Nephron (organoid): ENCODE data around the gene LAMA3.

Experiments
- H3K27ac Mint-ChIP-seq, 3 experiments: 2 replicates each; pipeline ENCODE4 v1.8.0; 2020; ENCODE audit warnings: mixed read lengths in 3 of 3, mild to moderate bottlenecking in 2 of 3, moderate library complexity in 1 of 3
- H3K27me3 Mint-ChIP-seq: 2 replicates; pipeline ENCODE4 v1.8.0; 2021; ENCODE audit warnings: low read depth, mild to moderate bottlenecking, moderate library complexity, mixed read lengths
- H3K36me3 Mint-ChIP-seq: 2 replicates; pipeline ENCODE4 v1.8.0; 2020; ENCODE audit warnings: low read depth, mixed read lengths
- H3K4me1 Mint-ChIP-seq: 2 replicates; pipeline ENCODE4 v1.8.0; 2020; ENCODE audit warnings: mixed read lengths
- H3K4me3 Mint-ChIP-seq, 3 experiments: 2 replicates each; pipeline ENCODE4 v1.8.0; 2020; ENCODE audit warnings: mild to moderate bottlenecking in 3 of 3, mixed read lengths in 3 of 3, moderate library complexity in 2 of 3
- H3K9me3 Mint-ChIP-seq: 2 replicates; pipeline ENCODE4 v1.8.0; 2020; ENCODE audit warnings: mixed read lengths
- TF ChIP-seq, protein P1 (sequence below), 3 experiments: fragments of 200-600 bp; sonication (generic); IDR thresholded peaks; one replicate each; pipeline ENCODE4 v1.5.0; 2021; ENCODE audit warnings: antibody characterized with exemption in 3 of 3; ENCODE audit not compliant: unreplicated experiment in 3 of 3

The LAMA3 gene

DNA sequence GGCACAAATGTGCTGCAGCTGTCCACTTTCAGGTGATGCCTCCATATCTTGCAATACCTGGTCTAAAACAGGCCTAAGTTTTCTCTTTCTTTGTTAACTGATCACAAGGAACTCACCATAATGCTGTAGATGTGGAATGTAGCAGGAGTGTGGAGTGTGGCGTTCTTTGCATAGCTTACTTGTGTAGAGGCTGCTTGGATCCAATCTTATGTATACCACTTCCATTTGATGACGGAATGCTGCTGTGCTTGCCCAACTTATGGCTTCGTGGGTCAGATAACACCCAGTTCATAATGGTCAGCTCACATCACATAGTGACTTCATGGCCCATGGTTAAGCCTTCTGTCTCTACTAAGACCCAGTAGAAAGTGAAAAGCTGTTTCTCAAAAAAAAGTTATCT lies 114.5 kb downstream of the LAMA3 start:
- Mint-ChIP-seq H3K36me3 (no peaks in the 10 kb centered on the region), H3K9me3 (no peaks in the 10 kb centered on the region), H3K27me3 (peaks cover 4% of the 10 kb centered on the region), H3K4me1 (no peaks in the 10 kb centered on the region), H3K4me3 (no peak overlapping the region), H3K27ac (no peak overlapping the region)
- TF ChIP-seq, protein P1, sequence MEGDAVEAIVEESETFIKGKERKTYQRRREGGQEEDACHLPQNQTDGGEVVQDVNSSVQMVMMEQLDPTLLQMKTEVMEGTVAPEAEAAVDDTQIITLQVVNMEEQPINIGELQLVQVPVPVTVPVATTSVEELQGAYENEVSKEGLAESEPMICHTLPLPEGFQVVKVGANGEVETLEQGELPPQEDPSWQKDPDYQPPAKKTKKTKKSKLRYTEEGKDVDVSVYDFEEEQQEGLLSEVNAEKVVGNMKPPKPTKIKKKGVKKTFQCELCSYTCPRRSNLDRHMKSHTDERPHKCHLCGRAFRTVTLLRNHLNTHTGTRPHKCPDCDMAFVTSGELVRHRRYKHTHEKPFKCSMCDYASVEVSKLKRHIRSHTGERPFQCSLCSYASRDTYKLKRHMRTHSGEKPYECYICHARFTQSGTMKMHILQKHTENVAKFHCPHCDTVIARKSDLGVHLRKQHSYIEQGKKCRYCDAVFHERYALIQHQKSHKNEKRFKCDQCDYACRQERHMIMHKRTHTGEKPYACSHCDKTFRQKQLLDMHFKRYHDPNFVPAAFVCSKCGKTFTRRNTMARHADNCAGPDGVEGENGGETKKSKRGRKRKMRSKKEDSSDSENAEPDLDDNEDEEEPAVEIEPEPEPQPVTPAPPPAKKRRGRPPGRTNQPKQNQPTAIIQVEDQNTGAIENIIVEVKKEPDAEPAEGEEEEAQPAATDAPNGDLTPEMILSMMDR (IDR thresholded peaks at IDR 0.05; ENCODE audit: unreplicated experiment in 3 of 3), result no peak

DNA sequence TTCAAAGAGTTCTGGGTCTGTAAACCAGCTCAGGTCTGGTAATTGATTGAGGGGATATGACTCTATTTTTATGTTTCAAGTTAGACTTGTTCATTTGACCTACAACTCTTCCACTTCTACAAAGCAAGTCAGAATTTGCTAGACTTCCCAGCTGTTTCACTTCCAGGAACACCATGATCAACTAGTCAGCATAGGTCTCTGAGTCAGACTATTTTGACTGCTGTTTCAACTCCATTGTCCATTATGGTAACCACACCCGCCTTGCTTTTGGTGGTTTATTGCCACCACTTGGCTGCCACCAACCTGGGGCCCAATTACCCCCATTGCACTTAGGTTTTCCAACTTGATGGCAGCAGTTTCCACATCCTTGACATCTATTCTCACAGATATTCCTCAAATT lies 116.6 kb downstream of the LAMA3 start:
- TF ChIP-seq, protein P1 (IDR thresholded peaks at IDR 0.05; ENCODE audit: unreplicated experiment in 3 of 3), result no peak
- Mint-ChIP-seq H3K4me1 (no peaks in the 10 kb centered on the region), H3K36me3 (no peaks in the 10 kb centered on the region), H3K27me3 (peaks cover 10% of the 10 kb centered on the region), H3K9me3 (no peaks in the 10 kb centered on the region), H3K4me3 (no peak overlapping the region), H3K27ac (no peak overlapping the region)

DNA sequence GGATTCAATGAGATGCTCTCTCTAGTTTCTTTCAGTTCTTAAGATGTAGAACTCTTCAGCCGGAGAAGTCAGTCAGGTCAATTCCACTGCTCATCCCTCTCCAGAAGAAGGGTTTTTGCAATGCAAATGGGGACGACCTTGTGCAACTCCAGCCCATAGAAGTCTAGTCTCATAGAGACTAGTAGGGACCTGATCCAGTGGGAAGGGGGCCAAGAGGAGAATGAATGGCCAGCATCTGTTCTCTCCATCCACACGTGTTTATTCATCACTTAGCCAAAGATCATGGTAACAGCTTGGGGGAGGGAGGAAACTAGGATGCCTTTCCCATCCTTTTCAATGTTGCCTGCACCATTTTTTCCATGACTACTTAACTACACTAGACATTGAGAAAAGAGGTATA lies 120.2 kb downstream of the LAMA3 start:
- H3K9me3 Mint-ChIP-seq, result no peaks in the 10 kb centered on the region

DNA sequence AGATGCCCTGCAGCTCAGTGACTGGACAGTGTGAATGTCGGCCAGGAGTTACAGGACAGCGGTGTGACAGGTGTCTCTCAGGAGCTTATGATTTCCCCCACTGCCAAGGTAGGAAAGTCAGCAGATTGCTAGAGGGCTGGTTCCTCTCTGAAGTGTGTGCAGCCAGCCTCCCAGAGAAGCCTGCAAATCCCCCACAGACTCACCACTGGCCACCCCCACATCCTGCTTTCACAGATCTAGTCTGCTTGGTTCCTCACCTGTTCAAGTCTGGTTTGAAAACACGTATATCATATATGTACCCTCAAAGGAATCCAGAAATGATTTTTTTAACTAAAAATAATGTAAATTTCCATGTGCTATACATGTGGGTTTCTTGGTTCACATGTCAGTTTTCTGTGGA lies 121.1 kb downstream of the LAMA3 start:
- no peak overlapping the region for H3K27ac Mint-ChIP-seq
- peaks cover 19% of the 10 kb centered on the region for H3K27me3 Mint-ChIP-seq
- TF ChIP-seq, protein P1 (IDR thresholded peaks at IDR 0.05; ENCODE audit: unreplicated experiment in 3 of 3), result no peak
- no peaks in the 10 kb centered on the region for H3K36me3 Mint-ChIP-seq
- no peaks in the 10 kb centered on the region for H3K4me1 Mint-ChIP-seq
- no peaks in the 10 kb centered on the region for H3K9me3 Mint-ChIP-seq
- no peak overlapping the region for H3K4me3 Mint-ChIP-seq

More for the DNA sequence above, 120.2 kb downstream of the LAMA3 start:
- Mint-ChIP-seq H3K27ac (no peak overlapping the region), H3K4me3 (no peak overlapping the region), H3K4me1 (no peaks in the 10 kb centered on the region), H3K36me3 (no peaks in the 10 kb centered on the region), H3K27me3 (peaks cover 19% of the 10 kb centered on the region)
- TF ChIP-seq, protein P1 (IDR thresholded peaks at IDR 0.05; ENCODE audit: unreplicated experiment in 3 of 3), result no peak

DNA sequence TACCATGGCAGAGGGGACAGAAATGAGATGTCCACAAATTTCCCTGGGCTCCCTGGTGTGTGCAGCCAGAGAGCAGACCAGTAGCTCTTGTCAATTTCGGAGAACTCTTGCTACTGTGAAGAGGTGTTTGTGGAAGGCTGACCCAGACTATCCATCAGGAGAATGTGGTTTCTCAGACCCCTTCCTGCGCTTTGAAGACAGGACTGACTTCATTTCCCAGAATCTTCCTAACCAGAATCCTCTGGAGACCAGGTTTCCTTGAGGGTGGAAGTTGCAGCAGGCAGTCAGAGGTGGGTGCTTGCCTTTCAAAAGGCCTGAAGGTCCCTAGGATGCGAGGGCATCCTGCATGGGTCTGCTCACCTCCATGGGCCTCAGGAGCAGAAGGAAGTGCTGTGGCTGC lies 121.9 kb downstream of the LAMA3 start:
- H3K36me3 Mint-ChIP-seq, result no peaks in the 10 kb centered on the region
- H3K4me3 Mint-ChIP-seq, result no peak overlapping the region
- H3K9me3 Mint-ChIP-seq, result no peaks in the 10 kb centered on the region
- H3K27ac Mint-ChIP-seq, result no peak overlapping the region
- no peaks in the 10 kb centered on the region for H3K4me1 Mint-ChIP-seq
- peaks cover 20% of the 10 kb centered on the region for H3K27me3 Mint-ChIP-seq
- TF ChIP-seq, protein P1 (IDR thresholded peaks at IDR 0.05; ENCODE audit: unreplicated experiment in 3 of 3), result no peak

DNA sequence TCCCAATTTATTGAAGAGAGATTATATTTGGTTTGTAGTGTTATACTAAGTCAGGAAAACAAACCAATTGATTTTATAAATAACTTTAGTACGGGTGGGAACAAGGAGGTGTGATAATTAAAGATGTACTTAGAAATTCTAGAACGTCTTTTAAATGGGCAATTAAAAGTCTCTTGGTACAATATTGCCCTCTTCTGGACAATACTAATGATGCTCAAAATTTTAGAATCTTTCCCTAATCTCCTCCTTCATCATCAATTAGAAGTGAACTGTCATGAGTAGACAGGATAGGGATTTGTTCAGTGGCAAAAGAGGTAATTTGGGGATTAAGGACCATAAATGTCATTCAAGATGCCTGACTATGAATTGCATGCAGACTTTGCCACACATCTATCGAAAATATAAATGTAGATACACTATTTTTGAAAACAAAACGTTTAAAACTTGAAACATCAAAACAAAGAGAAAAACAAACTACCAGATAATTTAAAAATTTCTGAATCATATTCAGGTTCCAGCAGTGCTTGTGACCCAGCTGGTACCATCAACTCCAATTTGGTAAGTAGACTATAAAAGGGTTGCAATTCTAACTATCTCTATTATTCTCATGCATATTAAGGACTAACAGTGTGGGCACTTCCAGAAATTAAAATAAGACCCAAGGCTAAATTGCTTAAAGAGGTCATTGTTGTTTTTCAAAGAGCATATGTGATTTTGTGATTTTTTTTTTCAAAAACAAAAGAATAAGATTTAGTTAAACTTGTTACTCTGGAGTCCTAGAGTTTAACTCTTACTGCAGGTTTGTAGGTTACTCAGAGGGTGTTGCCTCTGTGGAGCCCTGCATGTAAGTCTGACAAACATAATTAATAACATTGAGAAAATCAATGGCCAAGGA lies 123.5 kb downstream of the LAMA3 start:
- Mint-ChIP-seq H3K9me3 (no peaks in the 10 kb centered on the region), H3K27me3 (peaks cover 28% of the 10 kb centered on the region), H3K36me3 (no peaks in the 10 kb centered on the region), H3K27ac (no peak overlapping the region), H3K4me3 (no peak overlapping the region), H3K4me1 (no peaks in the 10 kb centered on the region)
- TF ChIP-seq, protein P1 (IDR thresholded peaks at IDR 0.05; ENCODE audit: unreplicated experiment in 3 of 3), result peak; percentile 53 to 75 (median 61)
